ENCODE results near the gene FARSB.

DNA sequence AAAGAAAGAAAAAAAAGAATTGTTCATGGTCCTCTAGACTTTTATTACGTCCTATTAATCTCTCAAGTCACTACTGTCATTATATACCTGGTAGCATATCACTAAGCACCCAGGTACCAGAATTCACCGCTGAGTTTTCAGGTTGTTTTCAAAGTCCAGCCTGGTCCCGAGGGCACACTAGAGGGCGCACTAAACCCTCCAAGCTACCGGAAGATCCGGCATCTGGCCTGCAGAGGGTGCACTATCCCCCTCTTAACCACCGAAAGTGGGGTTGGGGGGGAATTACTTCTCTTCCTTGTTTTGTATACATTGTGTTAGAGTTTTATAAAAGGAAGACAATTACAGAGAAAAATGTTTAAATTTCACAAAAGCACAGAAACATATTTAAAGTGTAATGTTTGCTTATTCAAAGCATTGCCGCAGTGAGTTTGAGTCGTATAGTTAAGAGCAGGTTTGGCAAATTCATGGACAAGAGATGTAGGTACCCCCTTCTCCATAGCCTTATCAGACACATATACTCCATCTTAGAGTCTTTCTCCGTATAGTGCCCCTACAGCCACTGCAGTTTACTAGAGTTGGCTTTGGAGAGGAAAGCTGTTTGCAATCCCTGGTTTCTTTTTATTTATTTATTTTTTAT, 34.8 kb upstream of the FARSB start:
- no peak for TF ChIP-seq POLR2A (IDR thresholded peaks at IDR 0.05)
- TF ChIP-seq, protein P1, sequence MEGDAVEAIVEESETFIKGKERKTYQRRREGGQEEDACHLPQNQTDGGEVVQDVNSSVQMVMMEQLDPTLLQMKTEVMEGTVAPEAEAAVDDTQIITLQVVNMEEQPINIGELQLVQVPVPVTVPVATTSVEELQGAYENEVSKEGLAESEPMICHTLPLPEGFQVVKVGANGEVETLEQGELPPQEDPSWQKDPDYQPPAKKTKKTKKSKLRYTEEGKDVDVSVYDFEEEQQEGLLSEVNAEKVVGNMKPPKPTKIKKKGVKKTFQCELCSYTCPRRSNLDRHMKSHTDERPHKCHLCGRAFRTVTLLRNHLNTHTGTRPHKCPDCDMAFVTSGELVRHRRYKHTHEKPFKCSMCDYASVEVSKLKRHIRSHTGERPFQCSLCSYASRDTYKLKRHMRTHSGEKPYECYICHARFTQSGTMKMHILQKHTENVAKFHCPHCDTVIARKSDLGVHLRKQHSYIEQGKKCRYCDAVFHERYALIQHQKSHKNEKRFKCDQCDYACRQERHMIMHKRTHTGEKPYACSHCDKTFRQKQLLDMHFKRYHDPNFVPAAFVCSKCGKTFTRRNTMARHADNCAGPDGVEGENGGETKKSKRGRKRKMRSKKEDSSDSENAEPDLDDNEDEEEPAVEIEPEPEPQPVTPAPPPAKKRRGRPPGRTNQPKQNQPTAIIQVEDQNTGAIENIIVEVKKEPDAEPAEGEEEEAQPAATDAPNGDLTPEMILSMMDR (IDR thresholded peaks at IDR 0.05), result peak; percentile 78 to 94 (median 89)
